K562 (cell line): ENCODE data around the gene PACS2. TPM values are rescaled to one million over a fixed set of nuclear protein-coding genes. Genes with fewer than 3 reads are reported as not detected.

ENCODE experiments used
- ASH1L ChIP-seq: fragments of 450-650 bp; IDR thresholded peaks from 2 replicates; pipeline ENCODE4 v1.6.1; 2018; ENCODE audit warnings: borderline replicate concordance, mild to moderate bottlenecking, low read depth; ENCODE audit not compliant: partially characterized antibody
- EP300 ChIP-seq: IDR thresholded peaks from 2 replicates; pipeline ENCODE4 v1.6.1; 2012; ENCODE audit warnings: low read length, improper control_type of control experiment
- FOXP4 ChIP-seq: sonication (generic); formaldehyde crosslinking; IDR thresholded peaks from 2 replicates; pipeline ENCODE4 v1.8.0; 2022; ENCODE audit warnings: mild to moderate bottlenecking, missing genetic modification reagents, borderline replicate concordance
- GABPB1 ChIP-seq: sonication (generic); formaldehyde crosslinking; IDR thresholded peaks from 2 replicates; pipeline ENCODE4 v1.8.0; 2022; ENCODE audit warnings: mild to moderate bottlenecking, missing genetic modification reagents
- HNRNPK ChIP-seq: fragments of 200-400 bp; formaldehyde crosslinking; IDR thresholded peaks from one replicate; pipeline ENCODE4 v1.6.1; 2018; ENCODE audit warnings: mild to moderate bottlenecking, low read depth, low read length; ENCODE audit not compliant: poor library complexity, severe bottlenecking
- MEF2A ChIP-seq: IDR thresholded peaks from 2 replicates; pipeline ENCODE4 v1.6.1; 2011; ENCODE audit warnings: low read depth, mild to moderate bottlenecking, low read length, moderate library complexity; ENCODE audit not compliant: control insufficient read depth
- PHB2 ChIP-seq: fragments of 450-650 bp; IDR thresholded peaks from 2 replicates; pipeline ENCODE4 v1.6.1; 2017; ENCODE audit warnings: low read depth
- ZBTB7A ChIP-seq: IDR thresholded peaks from 2 replicates; pipeline ENCODE4 v1.6.1; 2011; ENCODE audit warnings: low read depth, mild to moderate bottlenecking, low read length, moderate library complexity, borderline replicate concordance; ENCODE audit not compliant: control insufficient read depth
- ZNF134 ChIP-seq: fragments of 250-450 bp; sonication (Bioruptor Pico); conservative IDR thresholded peaks from 2 replicates; pipeline ENCODE4 v1.4.0; 2020
- ZNF511 ChIP-seq: sonication (generic); formaldehyde crosslinking; IDR thresholded peaks from 2 replicates; pipeline ENCODE4 v1.8.0; 2022; ENCODE audit warnings: mild to moderate bottlenecking, missing genetic modification reagents
- ZNF695 ChIP-seq: fragments of 450-650 bp; formaldehyde crosslinking; IDR thresholded peaks from 2 replicates; pipeline ENCODE4 v1.4.0; 2020; ENCODE audit warnings: mild to moderate bottlenecking, moderate library complexity
- ZNF778 ChIP-seq: fragments of 450-650 bp; formaldehyde crosslinking; IDR thresholded peaks from 2 replicates; pipeline ENCODE4 v1.4.0; 2020; ENCODE audit warnings: mild to moderate bottlenecking, moderate library complexity
- polyA plus RNA-seq, 8 experiments: library from polyadenylated mRNA; depleted of rRNA in 4 of 8; stranded (reverse) in 5 of 8; unstranded in 3 of 8; fragments of >200 nt; fragmentation: Nextera tagmentation in 2 of 8; fragmentation: Illumina TruSeq in 1 of 8; extraction: Ambion mirVana in 2 of 8; extraction: Trizol in 1 of 8; gene quantifications; 2 replicates each; pipeline versions ENCODE4 v1.2.1 to v1.2.3, GENCODE V29; 2011 to 2014; ENCODE audit warnings: inconsistent platforms in 1 of 8, missing spikeins in 1 of 8
- total RNA-seq, 7 experiments: library from RNA; depleted of rRNA in 6 of 7; stranded (reverse); fragments of >200 nt in 6 of 7; fragmentation: Illumina TruSeq in 2 of 7; extraction: Trizol in 2 of 7; gene quantifications; 2 replicates each; pipeline versions ENCODE4 v1.2.1 to v1.2.3, GENCODE V29; 2011 to 2021; ENCODE audit warnings: low replicate concordance in 1 of 7

The PACS2 gene
- total and polyA plus RNA-seq, 9 of the 15 experiments (the other 6 are each of a cell fraction or from before 2014, with no cell fraction given): 0.11 to 20.8 (median 9.9) TPM

- TF ChIP-seq PHB2: no peak
- no peak for TF ChIP-seq ASH1L
- no peak for TF ChIP-seq ZBTB7A
- TF ChIP-seq EP300: no peak
- TF ChIP-seq MEF2A: no peak
- no peak for TF ChIP-seq ZNF778
- TF ChIP-seq ZNF134: no peak
- TF ChIP-seq ZNF695 (CRISPR knock-in tag): no peak
- no peak for TF ChIP-seq HNRNPK
- no peak for TF ChIP-seq ZNF511 (CRISPR knock-in tag)
- TF ChIP-seq GABPB1: no peak
- TF ChIP-seq FOXP4 (CRISPR knock-in tag): no peak
- TF ChIP-seq, all 486 proteins: peak for 0
Measured at GRCh38 chr14:105425823-105426247, 111.3 kb downstream of the PACS2 start (continued).
